ENCODE results near the gene BMP8B.

The BMP8B gene

DNA sequence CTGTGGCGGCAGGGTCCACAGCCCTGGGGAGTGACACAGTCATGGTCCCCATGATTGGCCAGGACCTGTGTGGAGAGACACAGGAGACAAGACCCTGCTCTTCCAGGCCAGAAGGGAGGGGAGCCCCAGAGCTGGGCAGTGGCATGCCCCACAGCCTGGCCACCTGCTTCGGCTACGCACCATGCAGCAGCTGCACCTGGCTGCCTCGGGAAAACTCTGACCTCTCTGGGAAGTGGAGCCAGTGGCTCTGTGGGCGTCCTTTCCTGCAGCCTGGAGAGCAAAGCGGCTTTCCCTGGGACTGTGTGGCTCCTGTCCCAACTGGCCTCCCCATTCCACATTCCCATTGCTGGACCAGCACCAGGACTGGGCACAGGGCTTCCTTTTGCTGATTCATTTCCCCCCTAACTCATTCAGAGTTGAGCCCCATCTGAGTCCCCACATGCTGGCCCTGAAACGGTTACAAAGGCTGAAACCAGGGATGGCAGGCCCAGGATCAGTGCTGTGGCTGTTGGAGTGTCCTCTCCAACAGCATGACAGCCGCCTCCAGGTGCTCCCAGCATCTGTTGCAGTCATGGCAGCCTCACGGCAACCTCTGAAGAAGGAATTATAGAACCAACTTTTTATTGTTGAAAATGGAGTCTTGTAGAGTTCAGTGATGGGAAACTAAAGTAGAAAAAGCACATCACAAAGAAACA is 32.6 kb downstream of the BMP8B start:
- no peak for DNase-seq (ENCODE audit: low read depth)
- no peak overlapping the region for H3K4me3 ChIP-seq (ENCODE audit: low read depth, low read length)
- no peak for TF ChIP-seq CTCF (IDR thresholded peaks at IDR 0.05; ENCODE audit: control insufficient read depth, extremely low read depth, insufficient read depth)

DNA sequence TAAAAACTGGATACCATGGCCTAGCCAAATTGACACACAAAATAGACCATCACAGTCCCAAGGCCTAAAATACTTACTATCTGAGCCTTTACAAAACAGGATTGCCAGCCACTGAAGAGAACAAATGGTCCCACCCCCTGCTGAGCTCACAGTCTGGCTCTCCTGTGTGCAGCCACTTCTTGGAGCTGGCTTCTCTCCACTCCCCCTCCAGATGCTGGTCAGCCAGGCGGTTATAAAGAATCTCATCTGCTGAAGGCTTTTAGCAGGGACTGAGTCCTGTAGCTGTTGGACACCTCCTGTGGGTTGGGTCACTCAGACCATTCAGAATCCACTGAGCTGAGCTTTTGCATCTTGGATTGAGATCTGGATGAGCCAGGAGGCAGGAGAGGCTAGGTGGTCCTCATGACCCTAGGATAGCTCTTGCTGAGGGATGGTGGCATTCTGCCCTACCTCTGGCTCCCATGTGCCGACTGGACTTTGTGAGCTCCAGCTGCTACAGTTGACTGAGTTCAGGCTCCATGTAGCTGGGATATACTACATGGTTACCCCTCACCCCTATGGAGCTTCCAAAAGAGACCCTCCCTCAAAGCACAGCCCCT is 33.7 kb downstream of the BMP8B start:
- H3K4me3 ChIP-seq (ENCODE audit: low read depth, low read length) = no peak overlapping the region
- TF ChIP-seq CTCF (IDR thresholded peaks at IDR 0.05; ENCODE audit: control insufficient read depth, extremely low read depth, insufficient read depth) = no peak
- DNase-seq (ENCODE audit: low read depth) = peak; percentile 14

DNA sequence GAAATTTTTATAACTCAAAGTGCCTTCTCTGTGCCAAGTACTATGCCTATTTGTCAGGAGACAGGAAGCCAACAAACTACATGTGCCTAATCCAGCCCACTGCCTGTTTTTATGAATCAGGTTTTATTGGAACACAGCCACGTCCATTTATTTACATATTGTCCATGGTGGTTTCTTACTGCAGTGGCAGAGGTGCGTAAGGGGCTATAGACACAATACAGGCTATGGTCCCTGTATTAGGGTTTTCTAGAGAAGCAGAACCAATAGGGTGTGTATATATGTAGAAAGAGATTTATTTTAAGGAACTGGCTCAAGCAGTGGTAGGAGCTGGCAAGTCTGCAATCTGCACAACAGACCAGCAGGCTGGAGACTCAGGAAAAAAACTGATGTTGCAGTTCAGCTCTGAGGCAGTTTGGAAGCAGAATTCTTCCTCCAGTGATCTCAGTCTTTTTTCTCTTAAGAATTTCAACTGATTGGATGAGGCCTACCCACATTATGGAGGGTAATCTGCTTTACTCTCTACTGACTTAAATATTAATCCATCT is 34.6 kb downstream of the BMP8B start:
- peak; percentile 89 for DNase-seq (ENCODE audit: low read depth)
- H3K4me3 ChIP-seq (ENCODE audit: low read depth, low read length) = no peak overlapping the region
- TF ChIP-seq CTCF (IDR thresholded peaks at IDR 0.05; ENCODE audit: control insufficient read depth, extremely low read depth, insufficient read depth) = no peak

- TF ChIP-seq CTCF (IDR thresholded peaks at IDR 0.05; ENCODE audit: control insufficient read depth, extremely low read depth, insufficient read depth) = no peak
- no peak for DNase-seq (ENCODE audit: low read depth)
Observed at GRCh38 chr1:39753132-39754025, 35.3 kb downstream of the BMP8B start.

DNA sequence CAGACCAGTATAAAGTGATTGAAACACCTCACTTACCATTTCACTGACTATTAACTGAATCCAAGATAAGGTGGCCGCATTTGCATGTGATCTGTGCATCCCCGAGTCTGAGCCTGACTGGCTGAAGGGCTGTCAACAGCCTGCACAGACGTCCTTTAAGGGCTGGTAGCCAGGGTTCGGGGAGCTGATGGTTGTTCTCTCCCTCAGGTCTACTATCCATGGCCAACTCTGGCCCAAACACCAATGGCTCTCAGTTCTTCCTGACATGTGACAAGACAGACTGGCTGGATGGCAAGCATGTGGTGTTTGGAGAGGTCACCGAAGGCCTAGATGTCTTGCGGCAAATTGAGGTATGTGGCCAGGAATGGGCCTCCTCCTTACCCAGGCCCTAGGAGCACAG is 36.0 kb downstream of the BMP8B start:
- no peak for TF ChIP-seq CTCF (IDR thresholded peaks at IDR 0.05; ENCODE audit: control insufficient read depth, extremely low read depth, insufficient read depth)
- no peak for DNase-seq (ENCODE audit: low read depth)
- H3K4me3 ChIP-seq (ENCODE audit: low read depth, low read length) = no peak overlapping the region

More at GRCh38 chr1:39753132-39754025, 35.3 kb downstream of the BMP8B start:
- H3K4me3 ChIP-seq (ENCODE audit: low read depth, low read length) = no peak overlapping the region

DNA sequence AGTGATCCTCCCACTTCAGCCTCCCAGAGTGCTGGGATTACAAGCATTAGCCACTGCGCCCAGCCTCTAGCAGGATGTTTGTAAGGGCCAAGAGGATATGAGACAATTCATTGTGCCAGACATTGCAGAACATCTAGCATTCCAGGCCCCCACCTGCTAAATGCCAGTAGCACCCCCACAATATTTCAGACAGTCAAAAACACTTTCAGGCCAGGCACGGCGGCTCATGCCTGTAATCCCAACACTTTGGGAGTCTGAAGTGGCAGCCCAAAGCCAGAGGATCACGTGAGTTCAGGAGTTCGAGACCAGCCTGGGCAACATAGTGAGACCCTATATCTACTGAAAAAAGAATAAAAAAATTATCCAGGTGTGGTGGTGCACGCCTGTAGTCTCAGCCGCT is 37.1 kb downstream of the BMP8B start:
- DNase-seq (ENCODE audit: low read depth) = no peak
- H3K4me3 ChIP-seq (ENCODE audit: low read depth, low read length) = no peak overlapping the region
- TF ChIP-seq CTCF (IDR thresholded peaks at IDR 0.05; ENCODE audit: control insufficient read depth, extremely low read depth, insufficient read depth) = no peak
